Urinary bladder (tissue), 4 donors: ENCODE data around the gene ASCC3. TPM values are rescaled to one million over a fixed set of nuclear protein-coding genes. Genes with fewer than 3 reads are reported as not detected.

Source experiments
- DNase-seq: peaks from one replicate; pipeline ENCODE4 v3.0.0-alpha.2; 2015; ENCODE audit errors: extremely low spot score
- H3K27ac ChIP-seq: one replicate; pipeline ENCODE4 v1.5.1; 2013; ENCODE audit warnings: low read depth, mild to moderate bottlenecking, moderate library complexity
- H3K36me3 ChIP-seq: one replicate; pipeline ENCODE4 v1.6.1; 2013; ENCODE audit warnings: mild to moderate bottlenecking, moderate library complexity; ENCODE audit not compliant: insufficient read depth
- H3K4me1 ChIP-seq: one replicate; pipeline ENCODE4 v1.6.1; 2013; ENCODE audit warnings: mild to moderate bottlenecking, moderate library complexity; ENCODE audit not compliant: insufficient read depth
- H3K4me3 ChIP-seq: one replicate; pipeline ENCODE4 v1.5.1; 2013; ENCODE audit warnings: low read depth, low read length
- WGBS: extraction: QIAGEN DNeasy Blood & Tissue Kit; methylation state at CpG from one replicate; pipeline ENCODE4 v1.1.7; 2013; 5-methylcytosine and 5-hydroxymethylcytosine counted together
- polyA plus RNA-seq: library from polyadenylated mRNA; stranded (reverse); fragments of 200-250 nt; gene quantifications from one replicate; pipeline ENCODE4 v1.2.3, GENCODE V29; 2013
- total RNA-seq: library from RNA; depleted of rRNA; stranded (reverse); fragments of >200 nt; gene quantifications from one replicate; pipeline ENCODE4 v1.2.3, GENCODE V29; 2014
- donor health status: healthy with polysubstance abuse.
- donor health status: healthy.

The ASCC3 gene
- total and polyA plus RNA-seq, 2 donors: 12.3 to 89.5 TPM

GRCh38 chr6:100808638-100809275 lies 72.4 kb downstream of the ASCC3 start:
- Histone ChIP-seq H3K27ac (no peak overlapping the region), H3K4me3 (no peak overlapping the region), H3K36me3 (no peaks in the 10 kb centered on the region), H3K4me1 (no peaks in the 10 kb centered on the region)
- WGBS: 91% methylated on average over 3 of the region's 3 CpGs
- no peak for DNase-seq

- no peaks in the 10 kb centered on the region for H3K36me3 ChIP-seq
- no peak overlapping the region for H3K27ac ChIP-seq
- H3K4me3 ChIP-seq: no peak overlapping the region
- no peaks in the 10 kb centered on the region for H3K4me1 ChIP-seq
- WGBS: 95% methylated on average over 4 of the region's 4 CpGs
- no peak for DNase-seq
These were observed 74.8 kb downstream of the ASCC3 start for GRCh38 chr6:100806296-100806695.

- H3K27ac ChIP-seq: no peak overlapping the region
- H3K4me3 ChIP-seq: no peak overlapping the region
- H3K36me3 ChIP-seq: no peaks in the 10 kb centered on the region
- no peak for DNase-seq
- H3K4me1 ChIP-seq: no peaks in the 10 kb centered on the region
- WGBS: 90% methylated on average over 4 of the region's 4 CpGs
These were observed 77.7 kb downstream of the ASCC3 start for GRCh38 chr6:100803264-100804045.

- WGBS: 92% methylated on average over 1 of the region's 1 CpG
- no peak for DNase-seq
- Histone ChIP-seq H3K4me3 (no peak overlapping the region), H3K36me3 (peaks cover 2% of the 10 kb centered on the region), H3K4me1 (no peaks in the 10 kb centered on the region), H3K27ac (no peak overlapping the region)
These were observed 80.1 kb downstream of the ASCC3 start for GRCh38 chr6:100801036-100801435.

DNA sequence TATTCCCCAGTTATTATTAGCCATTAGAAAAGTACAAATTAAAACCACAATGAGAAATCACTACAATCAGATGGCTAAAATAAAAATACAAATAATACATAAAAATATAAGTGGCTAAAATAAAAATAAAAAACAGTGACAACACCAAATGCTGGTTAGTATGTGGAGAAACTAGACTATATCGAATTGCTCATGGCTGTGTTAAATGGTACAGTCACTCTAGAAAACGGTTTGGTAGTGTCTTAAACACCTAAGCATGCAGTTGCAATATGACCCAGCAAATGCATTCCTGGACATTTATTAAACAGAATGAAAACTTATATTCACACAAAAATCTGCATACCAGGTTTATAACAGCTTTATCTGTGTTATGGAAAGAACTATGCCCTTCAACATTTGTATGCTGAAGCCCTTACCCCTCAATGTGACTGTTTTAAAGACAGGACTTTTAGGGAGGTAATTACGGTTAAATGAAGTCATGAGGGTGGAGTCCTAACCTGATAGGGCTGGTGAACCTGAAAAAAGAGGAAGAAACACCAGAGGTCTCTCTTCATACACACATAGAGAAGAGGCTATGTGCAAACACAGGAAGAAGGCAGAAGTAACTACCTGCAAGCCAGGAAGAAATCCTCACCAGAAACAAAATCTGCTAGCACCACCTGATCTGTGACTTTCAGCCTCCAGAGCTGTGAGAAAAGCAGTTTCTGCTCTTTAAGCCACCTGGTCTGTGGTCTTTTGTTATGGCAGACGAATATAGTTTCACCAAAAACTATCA lies 84.9 kb downstream of the ASCC3 start:
- H3K36me3 ChIP-seq: peaks cover 4% of the 10 kb centered on the region
- H3K4me3 ChIP-seq: no peak overlapping the region
- DNase-seq: no peak
- no peak overlapping the region for H3K27ac ChIP-seq
- WGBS: 94% methylated on average over 4 of the region's 4 CpGs
- H3K4me1 ChIP-seq: no peaks in the 10 kb centered on the region

- 82% methylated on average over 2 of the region's 2 CpGs for WGBS
- DNase-seq: no peak
- H3K27ac ChIP-seq: no peak overlapping the region
- H3K4me3 ChIP-seq: no peak overlapping the region
- peaks cover 2% of the 10 kb centered on the region for H3K36me3 ChIP-seq
- H3K4me1 ChIP-seq: no peaks in the 10 kb centered on the region
These were observed 91.0 kb downstream of the ASCC3 start for GRCh38 chr6:100790084-100790483.

DNA sequence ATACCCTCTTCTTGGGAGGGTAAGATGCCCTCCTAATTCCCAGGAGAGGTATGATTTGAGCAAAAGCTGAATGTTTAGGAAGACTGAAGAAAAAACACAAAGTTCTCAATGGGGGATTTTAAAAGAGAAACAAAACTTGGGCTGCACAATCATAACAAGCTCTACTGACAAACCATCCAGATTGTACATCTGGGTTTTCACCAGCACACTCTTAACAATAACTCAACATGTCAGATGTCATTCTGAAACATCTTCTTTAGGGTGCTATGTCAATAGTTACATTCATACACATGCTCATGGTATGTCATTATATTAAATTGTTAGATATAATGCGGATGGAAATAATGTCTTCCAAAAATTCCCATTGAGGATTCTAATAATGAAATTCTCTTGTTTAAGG lies 95.1 kb downstream of the ASCC3 start:
- no peak for DNase-seq
- Histone ChIP-seq H3K27ac (no peak overlapping the region), H3K4me1 (no peaks in the 10 kb centered on the region), H3K4me3 (no peak overlapping the region), H3K36me3 (no peaks in the 10 kb centered on the region)
- 99% methylated on average over 1 of the region's 1 CpG for WGBS

- no peak overlapping the region for H3K27ac ChIP-seq
- H3K36me3 ChIP-seq: no peaks in the 10 kb centered on the region
- DNase-seq: no peak
- H3K4me1 ChIP-seq: no peaks in the 10 kb centered on the region
- H3K4me3 ChIP-seq: no peak overlapping the region
These were observed 100.5 kb downstream of the ASCC3 start for GRCh38 chr6:100780648-100781047.

DNA sequence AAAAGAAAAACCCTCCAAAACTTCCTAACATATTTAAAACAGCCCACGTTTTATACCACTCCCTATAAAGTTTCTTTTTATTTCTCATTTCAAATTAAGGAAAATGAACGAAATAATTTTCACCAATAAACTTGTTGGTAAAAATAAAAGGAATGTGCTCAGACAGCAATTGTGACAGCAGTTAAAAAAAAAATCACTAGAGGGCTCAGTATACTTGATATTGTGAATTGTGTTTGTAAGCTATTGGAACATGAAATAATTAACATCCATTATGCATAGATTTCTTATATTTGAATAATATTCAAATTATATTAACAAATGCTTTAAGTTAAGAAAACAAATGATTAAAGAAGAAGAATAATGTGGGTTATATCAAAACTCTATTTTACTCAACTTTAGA lies 105.5 kb downstream of the ASCC3 start:
- Histone ChIP-seq H3K36me3 (no peaks in the 10 kb centered on the region), H3K4me3 (no peak overlapping the region), H3K27ac (no peak overlapping the region), H3K4me1 (no peaks in the 10 kb centered on the region)
- DNase-seq: no peak
- 83% methylated on average over 2 of the region's 2 CpGs for WGBS

- WGBS: 0% methylated on average over 1 of the region's 1 CpG
- H3K36me3 ChIP-seq: no peaks in the 10 kb centered on the region
- no peak overlapping the region for H3K27ac ChIP-seq
- no peak for DNase-seq
- no peak overlapping the region for H3K4me3 ChIP-seq
- H3K4me1 ChIP-seq: no peaks in the 10 kb centered on the region
These were observed 106.4 kb downstream of the ASCC3 start for GRCh38 chr6:100774681-100775080.

- Histone ChIP-seq H3K36me3 (no peaks in the 10 kb centered on the region), H3K27ac (no peak overlapping the region), H3K4me1 (no peaks in the 10 kb centered on the region), H3K4me3 (no peak overlapping the region)
- WGBS: 94% methylated on average over 1 of the region's 1 CpG
- no peak for DNase-seq
These were observed 112.2 kb downstream of the ASCC3 start for GRCh38 chr6:100768816-100769351.

DNA sequence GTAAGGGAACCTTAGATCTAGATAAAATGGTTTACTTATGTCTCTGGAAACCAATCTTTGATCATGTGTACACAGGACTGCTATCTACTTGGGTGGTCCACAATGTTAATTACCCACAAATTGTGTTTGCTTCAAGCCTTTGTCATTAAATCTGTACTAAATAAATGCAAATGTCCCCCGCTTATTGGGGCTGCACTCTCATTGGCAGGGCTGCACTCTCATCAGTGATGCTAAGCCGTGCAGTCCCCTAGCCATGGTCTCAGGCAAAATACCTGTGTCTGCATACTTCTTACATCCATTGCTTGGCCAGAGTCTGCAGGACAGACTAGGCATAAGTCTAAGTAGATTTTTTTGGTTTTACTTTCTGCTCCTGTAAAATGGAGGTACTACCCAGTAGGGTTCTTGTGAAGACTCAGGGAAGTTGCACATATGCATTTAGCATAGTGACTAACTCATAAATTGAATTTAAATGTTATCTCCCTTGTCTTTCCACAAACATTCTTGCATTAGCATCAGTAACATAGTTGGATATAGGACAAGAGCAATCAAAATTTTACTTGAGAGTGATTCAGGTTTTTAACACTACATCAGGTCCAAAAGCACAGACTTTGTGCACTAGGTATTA lies 117.4 kb downstream of the ASCC3 start:
- DNase-seq: no peak

DNA sequence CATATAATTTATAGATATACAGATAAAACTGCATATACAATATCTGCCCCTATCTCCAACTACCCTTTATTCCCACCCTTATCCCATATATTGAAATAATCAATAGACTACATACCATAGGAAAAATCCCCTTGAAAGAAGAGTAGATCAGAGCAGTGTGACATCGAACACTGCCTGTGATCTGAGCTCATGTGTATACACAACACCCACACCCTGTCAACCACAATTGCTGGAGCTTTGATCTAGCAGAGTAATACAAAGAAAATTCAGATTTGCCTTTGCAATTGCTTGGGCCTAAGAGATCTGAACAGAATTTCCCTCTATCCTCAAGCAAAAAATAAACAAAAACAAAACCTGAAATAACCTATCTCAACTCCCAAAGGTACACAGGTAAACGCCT lies 119.3 kb downstream of the ASCC3 start:
- Histone ChIP-seq H3K4me3 (no peak overlapping the region), H3K27ac (no peak overlapping the region), H3K4me1 (no peaks in the 10 kb centered on the region), H3K36me3 (peaks cover 8% of the 10 kb centered on the region)
- no peak for DNase-seq
- WGBS: 89% methylated on average over 2 of the region's 2 CpGs

More for the DNA sequence above, 117.4 kb downstream of the ASCC3 start:
- WGBS: over 99% methylated on average over 2 of the region's 2 CpGs
- peaks cover 8% of the 10 kb centered on the region for H3K36me3 ChIP-seq
- H3K27ac ChIP-seq: no peak overlapping the region
- H3K4me3 ChIP-seq: no peak overlapping the region
- no peaks in the 10 kb centered on the region for H3K4me1 ChIP-seq
